Measurements from ENCODE around the gene CDK16. TPM values are rescaled to one million over a fixed set of nuclear protein-coding genes. Genes with fewer than 3 reads are reported as not detected.

CDK16 gene
- total and polyA plus RNA-seq, 8 donors = 81.1 to 113 (median 96.1) TPM

- Histone ChIP-seq H3K4me1 (no peaks in the 10 kb centered on the region), H3K4me3 (no peak overlapping the region), H3K36me3 (peaks cover 0 to 98% of the 10 kb centered on the region in 2 donors), H3K9me3 (no peaks in the 10 kb centered on the region), H3K27me3 (no peaks in the 10 kb centered on the region), H3K27ac (no peak overlapping the region)
- TF ChIP-seq, protein P1, sequence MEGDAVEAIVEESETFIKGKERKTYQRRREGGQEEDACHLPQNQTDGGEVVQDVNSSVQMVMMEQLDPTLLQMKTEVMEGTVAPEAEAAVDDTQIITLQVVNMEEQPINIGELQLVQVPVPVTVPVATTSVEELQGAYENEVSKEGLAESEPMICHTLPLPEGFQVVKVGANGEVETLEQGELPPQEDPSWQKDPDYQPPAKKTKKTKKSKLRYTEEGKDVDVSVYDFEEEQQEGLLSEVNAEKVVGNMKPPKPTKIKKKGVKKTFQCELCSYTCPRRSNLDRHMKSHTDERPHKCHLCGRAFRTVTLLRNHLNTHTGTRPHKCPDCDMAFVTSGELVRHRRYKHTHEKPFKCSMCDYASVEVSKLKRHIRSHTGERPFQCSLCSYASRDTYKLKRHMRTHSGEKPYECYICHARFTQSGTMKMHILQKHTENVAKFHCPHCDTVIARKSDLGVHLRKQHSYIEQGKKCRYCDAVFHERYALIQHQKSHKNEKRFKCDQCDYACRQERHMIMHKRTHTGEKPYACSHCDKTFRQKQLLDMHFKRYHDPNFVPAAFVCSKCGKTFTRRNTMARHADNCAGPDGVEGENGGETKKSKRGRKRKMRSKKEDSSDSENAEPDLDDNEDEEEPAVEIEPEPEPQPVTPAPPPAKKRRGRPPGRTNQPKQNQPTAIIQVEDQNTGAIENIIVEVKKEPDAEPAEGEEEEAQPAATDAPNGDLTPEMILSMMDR (IDR thresholded peaks at IDR 0.05) = no peak
- DNase-seq (no peak), ATAC-seq (no peak)
- intact Hi-C loops (cut with DNase I) = no loop called here
Observed at GRCh38 chrX:47204970-47205369, 13.5 kb upstream of the CDK16 start.

DNA sequence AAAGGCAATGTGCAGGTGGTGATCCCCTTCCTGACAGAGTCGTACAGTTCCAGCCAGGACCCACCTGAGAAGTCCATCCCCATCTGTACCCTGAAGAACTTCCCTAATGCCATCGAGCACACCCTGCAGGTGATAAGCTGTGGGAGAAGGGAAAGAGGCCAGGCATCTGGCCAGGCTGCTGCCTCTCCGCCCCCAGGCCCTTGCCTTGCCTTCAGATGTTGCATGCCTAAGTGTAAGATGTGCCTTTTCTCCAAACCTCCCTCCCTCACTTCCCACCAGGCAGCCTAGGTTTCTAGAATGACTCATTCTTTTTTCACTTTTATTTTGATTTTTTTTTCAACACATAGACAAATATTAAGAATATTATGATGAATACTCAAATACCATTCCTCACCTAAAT lies 12.2 kb upstream of the CDK16 start:
- Histone ChIP-seq H3K4me1 (no peaks in the 10 kb centered on the region), H3K4me3 (no peak overlapping the region), H3K27me3 (no peaks in the 10 kb centered on the region), H3K9me3 (no peaks in the 10 kb centered on the region), H3K27ac (no peak overlapping the region), H3K36me3 (peaks cover 0 to 98% of the 10 kb centered on the region in 2 donors)
- TF ChIP-seq, protein P1 (IDR thresholded peaks at IDR 0.05) = no peak
- intact Hi-C loops (cut with DNase I) = no loop called here
- DNase-seq (no peak), ATAC-seq (no peak)

DNA sequence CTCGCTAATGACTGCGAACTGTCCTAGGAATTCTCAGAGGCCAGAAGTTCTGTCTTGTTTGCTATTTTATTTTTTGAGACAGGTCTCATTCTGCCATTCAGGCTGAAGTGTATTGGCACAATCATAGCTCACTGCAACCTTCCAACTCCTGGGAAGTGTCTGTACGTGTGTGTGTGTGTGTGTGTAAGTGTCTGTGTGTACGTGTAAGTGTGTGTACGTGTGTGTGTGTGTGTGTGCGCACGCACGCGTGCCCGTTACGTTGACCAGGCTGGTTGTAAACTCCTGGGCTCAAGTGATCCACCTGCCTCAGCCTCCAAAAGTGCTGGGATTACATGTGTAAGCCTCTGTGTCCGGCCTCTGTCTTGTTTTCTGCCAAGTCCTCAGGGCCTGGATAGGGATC lies 10.4 kb upstream of the CDK16 start:
- H3K4me1 ChIP-seq = no peaks in the 10 kb centered on the region
- intact Hi-C loops (cut with DNase I) = no loop called here
- ATAC-seq (no peak), DNase-seq (no peak)
- no peak overlapping the region for H3K27ac ChIP-seq
- no peaks in the 10 kb centered on the region for H3K9me3 ChIP-seq
- TF ChIP-seq, protein P1 (IDR thresholded peaks at IDR 0.05) = no peak
- no peaks in the 10 kb centered on the region for H3K27me3 ChIP-seq
- H3K4me3 ChIP-seq = no peak overlapping the region
- H3K36me3 ChIP-seq = peaks cover 0 to 98% of the 10 kb centered on the region in 2 donors

DNA sequence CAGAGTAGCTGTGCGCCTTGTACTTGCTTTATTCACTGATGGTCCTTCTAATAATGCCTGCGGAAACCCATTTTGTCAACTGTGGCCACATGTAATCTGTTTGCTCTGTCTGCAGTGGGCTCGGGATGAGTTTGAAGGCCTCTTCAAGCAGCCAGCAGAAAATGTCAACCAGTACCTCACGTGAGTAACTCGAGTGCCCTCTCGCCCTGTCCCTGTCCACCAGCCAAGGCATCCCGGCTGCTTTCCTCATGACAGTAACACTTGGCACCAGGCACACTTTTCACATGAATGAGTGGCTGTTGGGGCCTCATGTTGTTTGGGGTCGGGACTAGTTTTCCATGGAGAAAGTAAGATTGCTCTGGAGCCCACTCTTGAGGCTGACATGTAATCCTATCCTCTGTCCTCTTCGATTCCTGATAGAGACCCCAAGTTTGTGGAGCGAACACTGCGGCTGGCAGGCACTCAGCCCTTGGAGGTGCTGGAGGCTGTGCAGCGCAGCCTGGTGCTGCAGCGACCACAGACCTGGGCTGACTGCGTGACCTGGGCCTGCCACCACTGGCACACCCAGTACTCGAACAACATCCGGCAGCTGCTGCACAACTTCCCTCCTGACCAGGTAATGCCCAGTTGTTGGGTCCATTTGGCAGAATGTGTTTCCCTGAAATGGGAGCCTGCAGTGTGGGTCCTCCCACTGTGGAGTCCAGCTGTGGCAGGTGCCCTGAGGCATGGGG lies 8.8 kb upstream of the CDK16 start:
- Histone ChIP-seq H3K36me3 (peaks cover 3 to 98% of the 10 kb centered on the region in 2 donors), H3K4me1 (no peaks in the 10 kb centered on the region), H3K27ac (no peak overlapping the region), H3K9me3 (no peaks in the 10 kb centered on the region), H3K4me3 (no peak overlapping the region), H3K27me3 (no peaks in the 10 kb centered on the region)
- TF ChIP-seq, protein P1 (IDR thresholded peaks at IDR 0.05) = no peak
- intact Hi-C loops (cut with DNase I) = no loop called here
- DNase-seq (no peak), ATAC-seq (no peak)

DNA sequence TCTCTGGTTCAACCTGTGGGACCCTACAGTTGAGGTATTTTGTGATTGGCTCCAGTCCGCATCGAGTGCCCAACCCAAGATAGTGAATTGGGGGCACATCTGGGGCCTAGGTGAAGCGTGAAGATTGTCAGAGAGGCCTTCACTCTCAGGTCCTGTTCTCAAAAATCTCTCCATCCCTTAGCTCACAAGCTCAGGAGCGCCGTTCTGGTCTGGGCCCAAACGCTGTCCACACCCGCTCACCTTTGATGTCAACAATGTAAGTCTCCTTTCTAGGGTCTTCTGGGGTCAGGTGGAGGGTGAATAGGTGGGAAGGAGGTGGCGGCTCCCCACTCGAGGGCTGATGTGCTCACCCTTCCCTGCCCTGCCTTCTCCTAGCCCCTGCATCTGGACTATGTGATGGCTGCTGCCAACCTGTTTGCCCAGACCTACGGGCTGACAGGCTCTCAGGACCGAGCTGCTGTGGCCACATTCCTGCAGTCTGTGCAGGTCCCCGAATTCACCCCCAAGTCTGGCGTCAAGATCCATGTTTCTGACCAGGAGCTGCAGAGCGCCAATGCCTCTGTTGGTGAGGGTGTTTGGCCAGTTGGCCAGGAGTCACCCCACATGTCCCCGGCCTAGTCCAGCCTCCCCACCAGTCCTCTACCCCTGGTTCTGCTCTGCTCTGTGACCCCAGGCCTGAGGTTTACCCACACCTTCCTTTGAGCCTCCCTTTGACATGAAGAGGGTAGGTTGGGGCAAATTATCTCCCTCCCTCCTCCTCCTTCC lies 7.6 kb upstream of the CDK16 start:
- TF ChIP-seq, protein P1 (IDR thresholded peaks at IDR 0.05) = no peak

More for the DNA sequence above, 7.6 kb upstream of the CDK16 start:
- Histone ChIP-seq H3K27me3 (no peaks in the 10 kb centered on the region), H3K36me3 (peaks cover 3 to 98% of the 10 kb centered on the region in 2 donors), H3K4me1 (peaks cover 0 to under 1% of the 10 kb centered on the region in 2 donors), H3K4me3 (no peak overlapping the region), H3K27ac (no peak overlapping the region), H3K9me3 (no peaks in the 10 kb centered on the region)
- ATAC-seq (no peak), DNase-seq (no peak)
- intact Hi-C loops (cut with DNase I) = no loop called here

Measured in left lung (tissue), 10 donors.